HepG2 (cell line): Measurements from ENCODE around the gene ARPC1B. TPM values are rescaled to one million over a fixed set of nuclear protein-coding genes. Genes with fewer than 3 reads are reported as not detected.

Experiments used
- EHMT2 ChIP-seq: fragments of 200-600 bp; sonication (generic); IDR thresholded peaks from 2 replicates; pipeline ENCODE4 v1.7.0; 2017; ENCODE audit warnings: antibody characterized with exemption, low read depth, low read length, borderline replicate concordance
- FOSL1 ChIP-seq: sonication (generic); formaldehyde crosslinking; IDR thresholded peaks from 2 replicates; pipeline ENCODE4 v1.9.0; 2021; ENCODE audit warnings: missing genetic modification reagents, borderline replicate concordance
- HOXA7 ChIP-seq: sonication (generic); formaldehyde crosslinking; IDR thresholded peaks from 2 replicates; pipeline ENCODE4 v1.8.1; 2022; ENCODE audit warnings: mild to moderate bottlenecking, missing genetic modification reagents, moderate library complexity
- JUNB ChIP-seq: sonication (generic); formaldehyde crosslinking; IDR thresholded peaks from 2 replicates; pipeline ENCODE4 v1.8.0; 2022; ENCODE audit warnings: missing genetic modification reagents, mild to moderate bottlenecking, borderline replicate concordance
- KDM6A ChIP-seq: IDR thresholded peaks from 2 replicates; pipeline ENCODE4 v1.6.1; 2016; ENCODE audit warnings: low read depth
- KLF15 ChIP-seq: sonication (generic); formaldehyde crosslinking; IDR thresholded peaks from 2 replicates; pipeline ENCODE4 v1.8.1; 2023; ENCODE audit warnings: borderline replicate concordance, mild to moderate bottlenecking, inconsistent platforms, missing genetic modification reagents, mixed read lengths
- NR2F1 ChIP-seq, 2 experiments: fragments of 450-650 bp in 1 of 2; formaldehyde crosslinking in 1 of 2; IDR thresholded peaks; 2 replicates each; pipeline versions ENCODE4 v1.5.0 to v1.6.1; 2016 to 2020; ENCODE audit warnings: mild to moderate bottlenecking in 1 of 2, missing compliant biosample characterization in 1 of 2, missing genetic modification reagents in 1 of 2, moderate library complexity in 1 of 2
- RFX3 ChIP-seq: IDR thresholded peaks from 2 replicates; pipeline ENCODE4 v1.6.1; 2016; ENCODE audit warnings: missing biosample characterization, missing genetic modification reagents
- SAFB2 ChIP-seq: sonication (generic); formaldehyde crosslinking; IDR thresholded peaks from 2 replicates; pipeline ENCODE4 v1.5.1; 2020; ENCODE audit warnings: missing genetic modification reagents, low read depth, mild to moderate bottlenecking, borderline replicate concordance
- THAP11 ChIP-seq: IDR thresholded peaks from 2 replicates; pipeline ENCODE4 v1.6.1; 2016; ENCODE audit warnings: missing biosample characterization, missing genetic modification reagents
- XBP1 ChIP-seq: sonication (generic); formaldehyde crosslinking; IDR thresholded peaks from 2 replicates; pipeline ENCODE4 v1.5.0; 2020; ENCODE audit warnings: missing genetic modification reagents
- ZBTB3 ChIP-seq: sonication (generic); formaldehyde crosslinking; IDR thresholded peaks from 2 replicates; pipeline ENCODE4 v1.4.0; 2020; ENCODE audit warnings: low read depth, mild to moderate bottlenecking, moderate library complexity, missing genetic modification reagents, borderline replicate concordance
- ZBTB38 ChIP-seq: sonication (generic); formaldehyde crosslinking; IDR thresholded peaks from 2 replicates; pipeline ENCODE4 v1.5.1; 2020; ENCODE audit warnings: mild to moderate bottlenecking, missing genetic modification reagents
- ZNF138 ChIP-seq: sonication (generic); formaldehyde crosslinking; IDR thresholded peaks from 2 replicates; pipeline ENCODE4 v1.5.0; 2020; ENCODE audit warnings: mild to moderate bottlenecking, low read depth, missing genetic modification reagents
- ZNF205 ChIP-seq: IDR thresholded peaks from 2 replicates; pipeline ENCODE4 v1.6.1; 2018; ENCODE audit warnings: missing biosample characterization, missing genetic modification reagents
- ZNF230 ChIP-seq: sonication (generic); formaldehyde crosslinking; IDR thresholded peaks from 2 replicates; pipeline ENCODE4 v1.4.0; 2020; ENCODE audit warnings: mild to moderate bottlenecking, missing genetic modification reagents
- ZNF746 ChIP-seq: sonication (generic); formaldehyde crosslinking; IDR thresholded peaks from 2 replicates; pipeline ENCODE4 v1.8.0; 2022; ENCODE audit warnings: mild to moderate bottlenecking, missing genetic modification reagents
- polyA plus RNA-seq, 8 experiments: library from polyadenylated mRNA; depleted of rRNA in 3 of 8; stranded (reverse) in 7 of 8; unstranded in 1 of 8; fragments of >200 nt; fragmentation: Illumina TruSeq in 4 of 8; extraction: Trizol in 4 of 8; gene quantifications; 2 replicates each; pipeline versions ENCODE4 v1.2.1 to v1.2.3, GENCODE V29; 2011 to 2016; ENCODE audit warnings: low read depth in 4 of 8, missing spikeins in 1 of 8, mixed read lengths in 1 of 8; ENCODE audit not compliant: insufficient read depth in 1 of 8
- total RNA-seq, 5 experiments: library from RNA; depleted of rRNA; stranded (reverse); fragments of >200 nt; fragmentation: Illumina TruSeq; extraction: Trizol; gene quantifications; 2 replicates each; pipeline ENCODE4 v1.2.3, GENCODE V29; 2016; ENCODE audit warnings: low read depth in 1 of 5
- TF ChIP-seq, protein P1 (sequence below): sonication (generic); formaldehyde crosslinking; IDR thresholded peaks from 2 replicates; pipeline ENCODE4 v1.8.0; 2022; ENCODE audit warnings: mild to moderate bottlenecking, missing genetic modification reagents, moderate library complexity
- TF ChIP-seq, protein P2 (sequence below): sonication (generic); formaldehyde crosslinking; IDR thresholded peaks from 2 replicates; pipeline ENCODE4 v1.5.0; 2020; ENCODE audit warnings: missing genetic modification reagents
- TF ChIP-seq, protein P3 (sequence below): sonication (generic); formaldehyde crosslinking; IDR thresholded peaks from 2 replicates; pipeline ENCODE4 v1.5.0; 2020; ENCODE audit warnings: missing genetic modification reagents
- TF ChIP-seq, protein P4 (sequence below): sonication (generic); formaldehyde crosslinking; conservative IDR thresholded peaks from 2 replicates; pipeline ENCODE4 v1.5.0; 2020; ENCODE audit warnings: missing genetic modification reagents
- TF ChIP-seq, protein P5 (sequence below): sonication (generic); formaldehyde crosslinking; IDR thresholded peaks from 2 replicates; pipeline ENCODE4 v1.5.1; 2020; ENCODE audit warnings: missing genetic modification reagents, mild to moderate bottlenecking, borderline replicate concordance
- TF ChIP-seq, protein P6 (sequence below): sonication (generic); formaldehyde crosslinking; IDR thresholded peaks from 2 replicates; pipeline ENCODE4 v1.8.1; 2023; ENCODE audit warnings: missing genetic modification reagents, inconsistent platforms, borderline replicate concordance

ARPC1B gene
- total and polyA plus RNA-seq, 2 of the 13 experiments (the other 11 are each of a cell fraction or from before 2014, with no cell fraction given): 72.9 to 89.1 TPM

DNA sequence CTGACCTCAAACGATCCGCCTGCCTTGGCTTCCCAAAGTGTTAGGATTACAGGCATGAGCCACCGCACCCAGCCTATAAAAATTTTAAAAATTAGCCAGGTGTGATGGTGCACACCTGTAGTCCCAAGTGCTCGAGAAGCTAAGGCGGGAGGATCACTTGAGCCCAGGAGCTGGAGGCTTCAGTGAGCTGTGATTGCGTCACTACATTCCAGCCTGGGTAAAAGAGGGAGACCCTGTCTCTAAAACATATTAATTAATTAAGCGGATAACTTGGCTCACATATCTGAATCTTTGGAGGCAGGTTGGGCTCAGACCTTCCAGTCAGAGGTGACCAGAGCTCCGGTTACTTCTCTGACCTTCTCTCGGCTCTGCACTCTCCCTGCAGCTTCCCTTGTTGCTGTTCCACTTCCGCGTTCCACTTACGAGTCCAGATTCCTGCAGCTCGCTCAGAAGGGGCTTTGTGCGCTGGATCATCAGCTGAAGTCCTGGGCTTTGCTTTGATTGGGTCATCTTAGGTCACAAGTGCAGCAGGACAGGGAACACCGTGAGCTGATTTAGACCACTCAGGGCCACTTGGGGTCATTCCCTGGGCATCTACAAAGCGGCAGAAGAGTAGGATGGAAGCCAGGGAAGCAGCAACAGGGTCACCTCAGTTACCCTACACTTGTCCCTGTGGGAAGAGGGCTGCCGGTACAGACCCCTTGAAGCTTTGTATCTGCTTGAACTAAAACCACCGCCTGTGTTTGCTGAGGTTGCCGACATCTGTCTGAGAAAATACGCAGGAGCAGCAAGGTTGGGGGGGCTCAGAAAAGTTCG is 2.0 kb upstream of the ARPC1B start (continued):
- peak; percentile 41; the same call in 1 of the 2 replicates for TF ChIP-seq ZBTB38 (CRISPR knock-in tag)
- TF ChIP-seq, protein P1, sequence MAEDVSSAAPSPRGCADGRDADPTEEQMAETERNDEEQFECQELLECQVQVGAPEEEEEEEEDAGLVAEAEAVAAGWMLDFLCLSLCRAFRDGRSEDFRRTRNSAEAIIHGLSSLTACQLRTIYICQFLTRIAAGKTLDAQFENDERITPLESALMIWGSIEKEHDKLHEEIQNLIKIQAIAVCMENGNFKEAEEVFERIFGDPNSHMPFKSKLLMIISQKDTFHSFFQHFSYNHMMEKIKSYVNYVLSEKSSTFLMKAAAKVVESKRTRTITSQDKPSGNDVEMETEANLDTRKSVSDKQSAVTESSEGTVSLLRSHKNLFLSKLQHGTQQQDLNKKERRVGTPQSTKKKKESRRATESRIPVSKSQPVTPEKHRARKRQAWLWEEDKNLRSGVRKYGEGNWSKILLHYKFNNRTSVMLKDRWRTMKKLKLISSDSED (CRISPR knock-in tag): no peak
- TF ChIP-seq, protein P2, sequence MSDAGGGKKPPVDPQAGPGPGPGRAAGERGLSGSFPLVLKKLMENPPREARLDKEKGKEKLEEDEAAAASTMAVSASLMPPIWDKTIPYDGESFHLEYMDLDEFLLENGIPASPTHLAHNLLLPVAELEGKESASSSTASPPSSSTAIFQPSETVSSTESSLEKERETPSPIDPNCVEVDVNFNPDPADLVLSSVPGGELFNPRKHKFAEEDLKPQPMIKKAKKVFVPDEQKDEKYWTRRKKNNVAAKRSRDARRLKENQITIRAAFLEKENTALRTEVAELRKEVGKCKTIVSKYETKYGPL (CRISPR knock-in tag): no peak
- peak; percentile 48 for TF ChIP-seq THAP11 (CRISPR knock-in tag)
- no peak for TF ChIP-seq ZNF138 (CRISPR knock-in tag)
- TF ChIP-seq ZNF230 (CRISPR knock-in tag): no peak
- no peak for TF ChIP-seq ZNF746
- peak; percentile 48; the same call in 1 of the 2 replicates for TF ChIP-seq KDM6A
- TF ChIP-seq FOSL1 (CRISPR knock-in tag): no peak
- TF ChIP-seq ZBTB3: no peak
- no peak for TF ChIP-seq EHMT2
- no peak for TF ChIP-seq JUNB
- no peak for TF ChIP-seq KLF15 (CRISPR knock-in tag)
- TF ChIP-seq, protein P3, sequence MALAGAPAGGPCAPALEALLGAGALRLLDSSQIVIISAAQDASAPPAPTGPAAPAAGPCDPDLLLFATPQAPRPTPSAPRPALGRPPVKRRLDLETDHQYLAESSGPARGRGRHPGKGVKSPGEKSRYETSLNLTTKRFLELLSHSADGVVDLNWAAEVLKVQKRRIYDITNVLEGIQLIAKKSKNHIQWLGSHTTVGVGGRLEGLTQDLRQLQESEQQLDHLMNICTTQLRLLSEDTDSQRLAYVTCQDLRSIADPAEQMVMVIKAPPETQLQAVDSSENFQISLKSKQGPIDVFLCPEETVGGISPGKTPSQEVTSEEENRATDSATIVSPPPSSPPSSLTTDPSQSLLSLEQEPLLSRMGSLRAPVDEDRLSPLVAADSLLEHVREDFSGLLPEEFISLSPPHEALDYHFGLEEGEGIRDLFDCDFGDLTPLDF (CRISPR knock-in tag): no peak
- no peak for TF ChIP-seq SAFB2 (CRISPR knock-in tag)
- TF ChIP-seq ZNF205: no peak; the same call in 1 of the 2 replicates
- TF ChIP-seq, protein P4, sequence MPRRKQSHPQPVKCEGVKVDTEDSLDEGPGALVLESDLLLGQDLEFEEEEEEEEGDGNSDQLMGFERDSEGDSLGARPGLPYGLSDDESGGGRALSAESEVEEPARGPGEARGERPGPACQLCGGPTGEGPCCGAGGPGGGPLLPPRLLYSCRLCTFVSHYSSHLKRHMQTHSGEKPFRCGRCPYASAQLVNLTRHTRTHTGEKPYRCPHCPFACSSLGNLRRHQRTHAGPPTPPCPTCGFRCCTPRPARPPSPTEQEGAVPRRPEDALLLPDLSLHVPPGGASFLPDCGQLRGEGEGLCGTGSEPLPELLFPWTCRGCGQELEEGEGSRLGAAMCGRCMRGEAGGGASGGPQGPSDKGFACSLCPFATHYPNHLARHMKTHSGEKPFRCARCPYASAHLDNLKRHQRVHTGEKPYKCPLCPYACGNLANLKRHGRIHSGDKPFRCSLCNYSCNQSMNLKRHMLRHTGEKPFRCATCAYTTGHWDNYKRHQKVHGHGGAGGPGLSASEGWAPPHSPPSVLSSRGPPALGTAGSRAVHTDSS: no peak
- TF ChIP-seq NR2F1 (CRISPR knock-in tag; IDR thresholded peaks at IDR 0.05): peak; percentile 71 to 73; a peak in 3 of 4 replicates
- TF ChIP-seq, protein P5, sequence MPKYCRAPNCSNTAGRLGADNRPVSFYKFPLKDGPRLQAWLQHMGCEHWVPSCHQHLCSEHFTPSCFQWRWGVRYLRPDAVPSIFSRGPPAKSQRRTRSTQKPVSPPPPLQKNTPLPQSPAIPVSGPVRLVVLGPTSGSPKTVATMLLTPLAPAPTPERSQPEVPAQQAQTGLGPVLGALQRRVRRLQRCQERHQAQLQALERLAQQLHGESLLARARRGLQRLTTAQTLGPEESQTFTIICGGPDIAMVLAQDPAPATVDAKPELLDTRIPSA: no peak
- TF ChIP-seq RFX3 (CRISPR knock-in tag): no peak
- TF ChIP-seq HOXA7: no peak
- TF ChIP-seq, protein P6, sequence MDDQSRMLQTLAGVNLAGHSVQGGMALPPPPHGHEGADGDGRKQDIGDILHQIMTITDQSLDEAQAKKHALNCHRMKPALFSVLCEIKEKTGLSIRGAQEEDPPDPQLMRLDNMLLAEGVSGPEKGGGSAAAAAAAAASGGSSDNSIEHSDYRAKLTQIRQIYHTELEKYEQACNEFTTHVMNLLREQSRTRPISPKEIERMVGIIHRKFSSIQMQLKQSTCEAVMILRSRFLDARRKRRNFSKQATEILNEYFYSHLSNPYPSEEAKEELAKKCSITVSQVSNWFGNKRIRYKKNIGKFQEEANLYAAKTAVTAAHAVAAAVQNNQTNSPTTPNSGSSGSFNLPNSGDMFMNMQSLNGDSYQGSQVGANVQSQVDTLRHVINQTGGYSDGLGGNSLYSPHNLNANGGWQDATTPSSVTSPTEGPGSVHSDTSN (CRISPR knock-in tag): no peak
- no peak for TF ChIP-seq XBP1 (CRISPR knock-in tag)
